GM18951 (cell line): ENCODE measurements around the gene SCD.
"Not testable (repeated sequence)": the region's sequence is repeated elsewhere in the genome, so short reads cannot be mapped to it uniquely, and the experiment has no call there.

Experiments
- POLR2A ChIP-seq: IDR thresholded peaks from 4 replicates; pipeline ENCODE4 v1.6.1; 2011; ENCODE audit warnings: mild to moderate bottlenecking; ENCODE audit not compliant: insufficient read length, insufficient read depth; ENCODE audit errors: extremely low read depth
- in situ Hi-C: fragments of 300-500 bp; cut with MboI; formaldehyde crosslinking; loops from one replicate; pipeline ENCODE4 v1.12.0; 2022; ENCODE audit warnings: low sequenced_read_pairs, mixed read lengths, inconsistent platforms; ENCODE audit not compliant: unreplicated experiment

The SCD gene

GRCh38 chr10:100346765-100347567, at the start of gene SCD:
Gene SCD, plus strand, starts transcription at chr10:100347233. Its CDS starts 272 bp downstream, at chr10:100347505.
- in situ Hi-C loops, result loop anchor here (10.0 kb wide), 1 partner anchor 168 kb away; the partner anchor contains the start of gene SEC31B
- TF ChIP-seq POLR2A, result peak; percentile 83

DNA sequence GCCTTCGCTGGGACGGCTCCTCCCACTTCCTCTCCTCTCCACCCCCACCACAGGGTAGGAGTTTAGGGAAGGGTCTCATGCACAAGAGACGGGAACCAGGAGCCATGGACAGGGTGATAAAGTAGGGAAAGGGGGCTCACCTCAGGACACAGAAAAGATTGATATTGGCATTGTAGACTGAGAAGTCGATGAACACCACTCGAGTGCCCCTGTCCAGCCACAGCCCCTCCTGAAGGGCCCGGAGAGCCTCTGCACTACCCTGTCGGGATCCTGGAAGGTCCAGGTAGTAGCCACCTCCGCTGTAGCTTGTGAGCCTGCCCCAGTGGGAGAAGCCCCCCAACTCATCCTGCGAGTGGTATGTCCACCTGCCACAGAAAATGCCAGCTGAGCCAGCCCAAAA, 49.8 kb upstream of the SCD start:
- TF ChIP-seq POLR2A, result no peak
- in situ Hi-C loops, result no loop called here

DNA sequence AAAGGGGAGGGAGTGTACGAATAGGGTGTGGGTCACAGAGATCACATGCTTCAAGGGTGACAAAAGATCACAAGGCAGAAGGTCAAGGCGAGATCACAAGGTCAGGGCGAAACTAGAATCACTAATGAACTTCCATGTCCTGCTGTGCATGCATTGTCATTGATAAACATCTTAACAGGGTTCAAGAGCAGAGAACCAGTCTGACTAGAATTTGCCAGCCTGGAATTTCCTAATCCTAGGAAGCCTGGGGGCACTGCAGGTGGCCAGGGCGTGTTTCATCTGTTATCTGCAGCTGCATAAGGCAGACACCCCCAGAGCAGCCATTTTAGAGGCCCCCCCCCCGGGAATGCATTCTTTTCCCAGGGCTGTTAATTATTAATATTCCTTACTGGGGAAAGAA, 45.9 kb upstream of the SCD start:
- in situ Hi-C loops, result not testable (repeated sequence)

DNA sequence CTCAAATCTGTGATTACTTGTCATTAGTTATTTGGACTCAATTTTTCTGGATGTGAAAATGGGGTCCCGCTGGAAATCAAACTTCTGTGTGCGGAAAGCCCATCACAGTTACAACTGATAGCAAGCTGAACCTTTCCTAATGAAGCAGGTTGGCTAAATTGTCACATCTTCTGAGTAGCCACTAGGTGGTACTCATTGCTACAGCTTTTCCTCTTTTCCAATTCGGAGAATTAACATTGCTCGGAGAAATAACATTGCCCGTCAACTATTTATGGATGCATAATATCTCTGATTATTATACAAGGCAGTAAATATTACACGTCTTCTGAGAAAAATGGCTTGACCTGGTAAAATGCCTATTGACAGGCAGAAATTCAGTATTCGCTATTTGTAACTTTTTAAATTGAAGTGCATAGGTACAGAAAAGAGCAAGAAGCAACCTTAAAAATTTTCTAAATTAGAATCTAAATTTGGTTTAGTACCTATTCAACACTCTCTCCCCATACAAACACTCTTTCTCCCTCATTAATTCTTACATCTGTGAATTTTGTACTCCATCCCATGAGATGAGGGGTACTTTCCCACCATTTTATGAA, 43.2 kb upstream of the SCD start:
- no peak for TF ChIP-seq POLR2A
- in situ Hi-C loops, result no loop called here

GRCh38 chr10:100304414-100304813, 42.6 kb upstream of the SCD start:
- TF ChIP-seq POLR2A, result no peak
- in situ Hi-C loops, result no loop called here

DNA sequence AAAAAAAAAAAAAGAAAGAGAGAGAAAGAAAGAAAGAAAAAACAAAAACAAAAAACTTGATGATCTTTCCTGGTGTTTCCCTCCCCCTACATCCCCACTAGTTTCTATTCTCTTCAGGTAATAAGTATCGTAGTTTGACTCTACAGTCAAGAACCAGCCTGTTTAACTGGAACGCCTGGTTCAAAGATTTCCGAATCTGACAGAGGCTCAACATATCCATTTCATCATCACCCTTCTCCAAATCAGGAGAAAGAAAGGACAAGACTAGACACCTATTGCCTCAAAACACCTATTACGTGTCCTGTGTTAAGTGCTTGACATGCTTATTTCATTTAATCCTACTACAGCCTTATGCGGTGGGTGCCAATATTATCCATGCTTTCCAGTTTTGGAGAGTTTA, 40.2 kb upstream of the SCD start:
- no peak for TF ChIP-seq POLR2A
- in situ Hi-C loops, result no loop called here

GRCh38 chr10:100307684-100308083, 39.3 kb upstream of the SCD start:
- TF ChIP-seq POLR2A, result no peak
- in situ Hi-C loops, result no loop called here

DNA sequence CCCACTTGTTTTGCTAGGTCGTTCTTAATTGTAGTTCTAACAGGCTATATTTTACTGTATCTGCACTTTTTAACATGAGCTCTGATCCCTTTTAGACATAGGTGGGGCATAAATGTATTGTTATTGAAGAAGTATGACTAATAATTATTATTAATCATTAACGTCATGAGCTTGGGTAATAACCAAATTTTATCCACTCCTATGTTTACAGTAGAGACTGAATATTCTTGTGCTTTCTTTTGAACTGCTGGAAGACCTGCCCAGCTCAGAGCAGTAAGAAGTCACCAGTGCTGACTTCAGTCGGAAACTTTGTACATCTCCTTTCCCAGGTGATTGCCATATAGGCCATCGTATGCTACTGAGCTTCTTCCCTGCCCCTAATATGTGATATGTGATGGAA, 35.7 kb upstream of the SCD start:
- TF ChIP-seq POLR2A, result no peak
- in situ Hi-C loops, result no loop called here

DNA sequence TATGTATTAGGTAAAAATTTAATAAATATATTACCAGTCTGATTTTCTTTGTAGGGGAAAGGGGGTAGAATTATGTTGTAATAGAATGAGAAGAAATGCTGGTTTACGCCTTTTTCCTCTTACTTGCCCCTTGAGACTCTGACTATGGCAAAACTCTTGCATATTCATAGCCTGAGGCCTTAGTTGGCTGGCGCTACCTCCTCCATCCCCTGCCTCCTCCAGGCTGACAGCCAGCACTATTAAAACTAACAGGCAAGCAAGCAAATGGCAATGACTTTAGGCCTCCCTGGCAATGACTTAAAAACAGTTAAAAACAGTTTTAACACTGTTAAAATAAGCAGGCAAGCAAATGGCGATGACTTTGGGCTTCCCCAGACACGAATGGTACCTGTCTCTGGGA, 31.4 kb upstream of the SCD start:
- in situ Hi-C loops, result no loop called here
- TF ChIP-seq POLR2A, result no peak

DNA sequence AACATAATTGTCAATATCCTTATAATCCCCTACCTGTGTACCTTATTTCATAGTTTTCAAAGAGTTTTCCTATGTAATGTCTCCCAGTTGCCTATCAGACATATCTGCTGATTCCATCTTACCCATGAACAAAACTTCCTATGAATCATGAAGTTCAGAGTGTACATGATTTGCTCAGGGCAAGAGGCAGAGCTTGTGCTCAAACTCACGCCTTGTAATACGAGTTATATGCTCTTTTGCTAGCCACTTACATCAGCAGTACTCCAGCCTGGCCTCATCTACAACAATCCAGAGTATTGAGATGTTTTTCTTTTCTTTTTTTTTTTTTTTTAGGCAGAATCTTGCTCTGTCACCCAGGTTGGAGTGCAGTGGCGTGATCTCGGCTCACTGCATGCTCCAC, 28.8 kb upstream of the SCD start:
- in situ Hi-C loops, result no loop called here
- TF ChIP-seq POLR2A, result no peak

DNA sequence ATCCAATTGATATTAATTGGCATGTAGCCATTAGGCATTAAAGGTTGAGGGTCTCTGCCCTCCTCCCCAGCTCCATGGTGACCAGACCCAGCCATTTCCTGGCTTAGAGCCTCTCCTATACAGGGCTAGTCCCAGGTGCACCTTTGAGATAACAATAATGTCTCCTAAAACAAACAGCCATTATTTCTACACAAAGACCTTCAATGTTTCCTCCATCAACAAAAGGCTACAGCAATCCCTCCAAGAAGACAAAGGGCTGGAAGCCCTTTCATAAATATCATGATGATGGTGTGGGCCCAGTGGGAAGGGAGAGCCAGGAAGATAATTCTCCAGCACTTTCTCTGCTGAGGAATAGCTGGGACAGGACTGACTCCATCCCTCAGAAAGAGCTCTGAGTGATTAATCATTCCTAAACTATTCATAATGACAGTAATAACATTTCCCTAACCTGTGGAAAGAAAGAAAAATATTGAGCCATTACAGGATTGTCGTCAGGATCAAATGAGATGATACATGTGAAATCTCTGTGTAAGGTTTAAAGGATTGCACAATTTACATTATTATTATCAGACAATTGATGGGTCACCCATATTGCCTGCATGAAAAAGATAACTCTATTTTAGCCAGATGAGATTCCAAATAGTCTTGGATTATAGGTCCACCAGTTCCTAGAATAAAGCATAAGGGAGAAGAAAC, 27.2 kb upstream of the SCD start:
- in situ Hi-C loops, result no loop called here
- no peak for TF ChIP-seq POLR2A

- in situ Hi-C loops, result no loop called here
- no peak for TF ChIP-seq POLR2A
Measured at GRCh38 chr10:100325158-100325557, 21.9 kb upstream of the SCD start.

GRCh38 chr10:100327007-100327717, 19.9 kb upstream of the SCD start:
- no peak for TF ChIP-seq POLR2A
- in situ Hi-C loops, result no loop called here
